IMR-90 (cell line): Measurements from ENCODE around the gene CST11. TPM values are rescaled to one million over a fixed set of nuclear protein-coding genes. Genes with fewer than 3 reads are reported as not detected.
A peak's percentile ranks its signal among the peaks of the same experiment; 100 is the strongest.

Experiments
- ATAC-seq: fragments of 200-7000 bp; cut with Tn5 transposase; 2 replicates; pipeline ENCODE4 v1.9.1; 2020; ENCODE audit warnings: low read depth, mild to moderate bottlenecking, moderate library complexity
- BruUV-seq: library from RNA; stranded (reverse); fragments of 400-500 nt; replicated peaks from 2 replicates; lab custom pipeline; 2021; lab: Mats Ljungman, UMichigan
- CTCF ChIA-PET: fragments of 300-600 bp; formaldehyde crosslinking; extraction: SDS; loops from one replicate; lab custom pipeline; 2021; ENCODE audit warnings: antibody characterized with exemption; lab: Yijun Ruan, JAX
- POLR2A ChIA-PET: fragments of 300-600 bp; sonication (Branson Sonifier 250); formaldehyde crosslinking; loops from one replicate; lab custom pipeline; 2022; ENCODE audit warnings: antibody characterized with exemption; ENCODE audit not compliant: unreplicated experiment; lab: Charles Lee
- DNase-seq: peaks from one replicate; pipeline ENCODE4 v3.0.0; 2013
- H2AFZ ChIP-seq: replicated peaks from 2 replicates; pipeline ENCODE3; 2013; ENCODE audit warnings: low read length, mild to moderate bottlenecking; ENCODE audit not compliant: poor library complexity
- H2AK5ac ChIP-seq: 2 replicates; pipeline ENCODE4 v1.6.1; 2013; ENCODE audit warnings: low read depth, low read length, inconsistent platforms
- H2AK9ac ChIP-seq: replicated peaks from 2 replicates; pipeline ENCODE3; 2013; ENCODE audit warnings: mild to moderate bottlenecking, low read depth, low read length, moderate library complexity; ENCODE audit not compliant: poor library complexity
- H2BK120ac ChIP-seq: 2 replicates; pipeline ENCODE4 v1.6.1; 2013; ENCODE audit warnings: low read depth, low read length, inconsistent platforms
- H2BK15ac ChIP-seq: 3 replicates; pipeline ENCODE4 v1.6.1; 2013; ENCODE audit warnings: low read depth, low read length, inconsistent platforms
- H2BK20ac ChIP-seq: 2 replicates; pipeline ENCODE4 v1.6.1; 2013; ENCODE audit warnings: low read depth, mild to moderate bottlenecking, inconsistent platforms, low read length, moderate library complexity
- H2BK5ac ChIP-seq: 2 replicates; pipeline ENCODE4 v1.6.1; 2013; ENCODE audit warnings: mild to moderate bottlenecking, low read depth, low read length, inconsistent platforms; ENCODE audit not compliant: poor library complexity, severe bottlenecking
- H3K14ac ChIP-seq: replicated peaks from 2 replicates; pipeline ENCODE4 v1.6.1; 2013; ENCODE audit warnings: low read depth, low read length, inconsistent platforms
- H3K18ac ChIP-seq: 2 replicates; pipeline ENCODE4 v1.6.1; 2013; ENCODE audit warnings: low read depth, low read length, control low read depth
- H3K23ac ChIP-seq: 2 replicates; pipeline ENCODE4 v1.6.1; 2013; ENCODE audit warnings: low read depth, low read length, inconsistent platforms
- H3K27ac ChIP-seq: 2 replicates; pipeline ENCODE4 v1.5.1; 2013; ENCODE audit warnings: mild to moderate bottlenecking, control low read depth, low read length; ENCODE audit not compliant: insufficient read depth
- H3K27me3 ChIP-seq: 2 replicates; pipeline ENCODE4 v1.6.1; 2013; ENCODE audit warnings: low read length; ENCODE audit not compliant: control insufficient read depth, insufficient read depth
- H3K36me3 ChIP-seq: 2 replicates; pipeline ENCODE4 v1.6.1; 2013; ENCODE audit warnings: low read length, mixed read lengths; ENCODE audit not compliant: control insufficient read depth, insufficient read depth
- H3K4ac ChIP-seq: 2 replicates; pipeline ENCODE4 v1.6.1; 2013; ENCODE audit warnings: low read depth, low read length, inconsistent platforms
- H3K4me1 ChIP-seq: 2 replicates; pipeline ENCODE4 v1.6.1; 2013; ENCODE audit warnings: low read length, mixed read lengths; ENCODE audit not compliant: control insufficient read depth, insufficient read depth
- H3K4me2 ChIP-seq: 2 replicates; pipeline ENCODE4 v1.6.1; 2013; ENCODE audit warnings: low read depth, mild to moderate bottlenecking, control low read depth, low read length, moderate library complexity
- H3K4me3 ChIP-seq: 2 replicates; pipeline ENCODE4 v1.5.1; 2013; ENCODE audit warnings: low read depth, mild to moderate bottlenecking, control low read depth, low read length, moderate library complexity; ENCODE audit not compliant: insufficient read depth
- H3K56ac ChIP-seq: 2 replicates; pipeline ENCODE4 v1.6.1; 2013; ENCODE audit warnings: low read length, inconsistent platforms; ENCODE audit not compliant: insufficient read depth; ENCODE audit errors: extremely low read depth
- H3K79me1 ChIP-seq, 2 experiments: 2 replicates each; pipeline ENCODE4 v1.6.1; 2013; ENCODE audit warnings: low read length in 2 of 2, inconsistent platforms in 1 of 2, low read depth in 1 of 2
- H3K9ac ChIP-seq: 2 replicates; pipeline ENCODE4 v1.6.1; 2013; ENCODE audit warnings: low read depth, low read length, control low read depth
- H3K9me1 ChIP-seq: 2 replicates; pipeline ENCODE4 v1.6.1; 2013; ENCODE audit warnings: low read length, inconsistent platforms; ENCODE audit not compliant: insufficient read depth
- H3K9me3 ChIP-seq: 2 replicates; pipeline ENCODE4 v1.6.1; 2013; ENCODE audit warnings: low read length; ENCODE audit not compliant: control insufficient read depth, insufficient read depth
- H4K20me1 ChIP-seq: 2 replicates; pipeline ENCODE4 v1.6.1; 2013; ENCODE audit warnings: low read length, inconsistent platforms; ENCODE audit not compliant: insufficient read depth
- H4K5ac ChIP-seq: 2 replicates; pipeline ENCODE4 v1.6.1; 2013; ENCODE audit warnings: mild to moderate bottlenecking, low read depth, low read length, control low read depth
- H4K8ac ChIP-seq, 2 experiments: 2 replicates each; pipeline ENCODE4 v1.6.1; 2013; ENCODE audit warnings: low read depth in 2 of 2, low read length in 2 of 2, control low read depth in 1 of 2, inconsistent platforms in 1 of 2
- H4K91ac ChIP-seq: 2 replicates; pipeline ENCODE4 v1.6.1; 2013; ENCODE audit warnings: low read depth, low read length, inconsistent platforms; ENCODE audit not compliant: insufficient read depth
- CEBPB ChIP-seq: IDR thresholded peaks from 2 replicates; pipeline ENCODE4 v1.6.1; 2012; ENCODE audit warnings: low read depth, low read length, improper control_type of control experiment
- RAD21 ChIP-seq: IDR thresholded peaks from 2 replicates; pipeline ENCODE4 v1.6.1; 2012; ENCODE audit warnings: low read length, improper control_type of control experiment
- RFX5 ChIP-seq: IDR thresholded peaks from 2 replicates; pipeline ENCODE4 v1.8.0; 2012; ENCODE audit warnings: low read depth, mild to moderate bottlenecking, low read length, moderate library complexity
- SMC3 ChIP-seq: fragments of 150-350 bp; IDR thresholded peaks from 2 replicates; pipeline ENCODE4 v1.6.1; 2016; ENCODE audit warnings: low read depth, mild to moderate bottlenecking, antibody characterized with exemption, low read length, moderate library complexity
- WGBS, 2 experiments: methylation state at CpG; one replicate each; pipeline versions ENCODE4 v1.1.5 to v1.1.7; 2013; ENCODE audit warnings: missing lambda C conversion rate in 2 of 2; ENCODE audit not compliant: insufficient read length in 1 of 2; ENCODE audit errors: extremely low coverage in 2 of 2; 5-methylcytosine and 5-hydroxymethylcytosine counted together
- dilution Hi-C: fragments of 300-500 bp; cut with HindIII; formaldehyde crosslinking; loops from one replicate; pipeline ENCODE4 v1.14.3; 2018; ENCODE audit warnings: low sequenced_read_pairs; ENCODE audit not compliant: unreplicated experiment
- in situ Hi-C: fragments of 300-500 bp; cut with MboI; formaldehyde crosslinking; loops from 3 replicates; pipeline ENCODE4 v1.14.3; 2019; ENCODE audit warnings: low sequenced_read_pairs, inconsistent platforms, mixed read lengths
- intact Hi-C: fragments of 100-400 bp; cut with micrococcal nuclease; formaldehyde crosslinking; loops from 2 replicates; pipeline ENCODE4 v1.10.0; 2022
- polyA plus RNA-seq, 3 experiments: library from polyadenylated mRNA; depleted of rRNA; stranded (reverse); fragments of >200 nt; gene quantifications; 2 replicates each; pipeline ENCODE4 v1.2.3, GENCODE V29; 2012; ENCODE audit warnings: low replicate concordance in 1 of 3
- total RNA-seq: library from RNA; depleted of rRNA; stranded (reverse); fragments of >200 nt; gene quantifications from 2 replicates; pipeline ENCODE4 v1.2.3, GENCODE V29; 2012
- TF ChIP-seq, protein P1 (sequence below): conservative IDR thresholded peaks from 2 replicates; pipeline ENCODE4 v1.5.1; 2012; ENCODE audit warnings: mild to moderate bottlenecking, low read depth, low read length, improper control_type of control experiment

The CST11 gene
- total and polyA plus RNA-seq, 2 of the 4 experiments (the other 2 are of a cell fraction), result not detected

DNA sequence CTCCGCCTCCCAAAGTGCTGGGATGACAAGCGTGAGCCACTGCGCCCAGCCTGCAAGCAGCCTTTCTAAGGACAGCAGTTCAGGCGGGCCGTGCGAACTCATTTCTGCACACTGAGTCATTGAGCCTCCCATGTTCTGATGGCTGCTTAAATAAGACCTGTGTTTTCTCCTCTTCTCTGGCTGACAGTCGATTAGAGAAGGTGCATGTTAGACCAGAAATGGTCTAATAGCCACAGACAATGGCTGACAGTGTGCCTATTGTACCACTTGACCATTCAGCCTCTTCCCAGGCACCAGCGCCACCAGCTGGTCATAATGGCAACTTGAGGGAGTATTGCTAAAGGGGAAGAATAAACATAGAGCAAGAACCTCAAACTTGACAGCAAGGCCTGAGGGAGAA is 6.2 kb downstream of the CST11 start:
- no peaks in the 10 kb centered on the region for H4K20me1 ChIP-seq
- no peak overlapping the region for H3K27ac ChIP-seq
- no peak overlapping the region for H3K9ac ChIP-seq
- H2AFZ ChIP-seq, result no peak overlapping the region
- H3K56ac ChIP-seq, result no peak overlapping the region
- H4K8ac ChIP-seq, result no peak overlapping the region
- H4K5ac ChIP-seq, result no peak overlapping the region
- no peaks in the 10 kb centered on the region for H3K36me3 ChIP-seq
- H3K14ac ChIP-seq, result no peak overlapping the region
- 93% methylated on average over 6 of the region's 8 CpGs; no CpG with 5 or more reads in 1 of the 2 experiments for WGBS, 2 experiments
- H4K91ac ChIP-seq, result no peak overlapping the region
- in situ Hi-C loops (loop anchor here (10.0 kb wide), 1 partner anchor 158 kb away; the partner anchor contains the start of gene CST9), intact Hi-C loops (loop anchor here (1.0 kb wide), 1 partner anchor 97 kb away; no protein-coding TSS in a partner anchor), dilution Hi-C loops (no loop called here)
- no peak overlapping the region for H3K4me3 ChIP-seq
- no peak overlapping the region for H3K4ac ChIP-seq
- peak; percentile 23; the same call in 1 of the 2 replicates for ATAC-seq
- no peaks in the 10 kb centered on the region for H3K9me3 ChIP-seq
- H3K4me2 ChIP-seq, result no peak overlapping the region
- H2BK15ac ChIP-seq, result no peak overlapping the region
- 0 out of 2 replicates have a peak overlapping the region, but pooled peaks have one; percentile 3 for H2BK20ac ChIP-seq
- no TSS peak for BruUV-seq
- peaks cover 6% of the 10 kb centered on the region; the same call in 1 of the 2 replicates for H3K9me1 ChIP-seq
- H3K23ac ChIP-seq, result no peak overlapping the region
- TF ChIP-seq RFX5 (no peak), CEBPB (no peak), RAD21 (peak; percentile 37), SMC3 (no peak)
- TF ChIP-seq, protein P1, sequence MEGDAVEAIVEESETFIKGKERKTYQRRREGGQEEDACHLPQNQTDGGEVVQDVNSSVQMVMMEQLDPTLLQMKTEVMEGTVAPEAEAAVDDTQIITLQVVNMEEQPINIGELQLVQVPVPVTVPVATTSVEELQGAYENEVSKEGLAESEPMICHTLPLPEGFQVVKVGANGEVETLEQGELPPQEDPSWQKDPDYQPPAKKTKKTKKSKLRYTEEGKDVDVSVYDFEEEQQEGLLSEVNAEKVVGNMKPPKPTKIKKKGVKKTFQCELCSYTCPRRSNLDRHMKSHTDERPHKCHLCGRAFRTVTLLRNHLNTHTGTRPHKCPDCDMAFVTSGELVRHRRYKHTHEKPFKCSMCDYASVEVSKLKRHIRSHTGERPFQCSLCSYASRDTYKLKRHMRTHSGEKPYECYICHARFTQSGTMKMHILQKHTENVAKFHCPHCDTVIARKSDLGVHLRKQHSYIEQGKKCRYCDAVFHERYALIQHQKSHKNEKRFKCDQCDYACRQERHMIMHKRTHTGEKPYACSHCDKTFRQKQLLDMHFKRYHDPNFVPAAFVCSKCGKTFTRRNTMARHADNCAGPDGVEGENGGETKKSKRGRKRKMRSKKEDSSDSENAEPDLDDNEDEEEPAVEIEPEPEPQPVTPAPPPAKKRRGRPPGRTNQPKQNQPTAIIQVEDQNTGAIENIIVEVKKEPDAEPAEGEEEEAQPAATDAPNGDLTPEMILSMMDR, result peak; percentile 47
- H3K4me1 ChIP-seq, result 0 out of 2 replicates have a peak, but pooled peaks cover 3% of the 10 kb centered on the region
- H3K27me3 ChIP-seq, result peaks cover 2% of the 10 kb centered on the region; the same call in 1 of the 2 replicates
- H2AK9ac ChIP-seq, result no peak overlapping the region
- no peak overlapping the region for H2AK5ac ChIP-seq
- no peaks in the 10 kb centered on the region for H3K79me1 ChIP-seq
- ChIA-PET CTCF (interaction anchor here (0.6 to 1.2 kb wide), 2 partner anchors 10 to 31 kb away, joined by 3 to 5 read pairs; no protein-coding TSS in a partner anchor), POLR2A (no interaction called here)
- no peak overlapping the region for H3K18ac ChIP-seq
- H2BK5ac ChIP-seq, result no peak overlapping the region
- peak; percentile 21 for DNase-seq
- no peak overlapping the region for H2BK120ac ChIP-seq
